HG03039 (cell line): ENCODE results near the gene SRRM5.
"Not testable (repeated sequence)": the region's sequence is repeated elsewhere in the genome, so short reads cannot be mapped to it uniquely, and the experiment has no call there.

Experiments
- ATAC-seq: cut with Tn5 transposase; IDR thresholded peaks from one replicate; pipeline ENCODE4 v1.9.1; 2021; ENCODE audit warnings: mild to moderate bottlenecking, moderate library complexity; ENCODE audit not compliant: unreplicated experiment

Gene SRRM5

DNA sequence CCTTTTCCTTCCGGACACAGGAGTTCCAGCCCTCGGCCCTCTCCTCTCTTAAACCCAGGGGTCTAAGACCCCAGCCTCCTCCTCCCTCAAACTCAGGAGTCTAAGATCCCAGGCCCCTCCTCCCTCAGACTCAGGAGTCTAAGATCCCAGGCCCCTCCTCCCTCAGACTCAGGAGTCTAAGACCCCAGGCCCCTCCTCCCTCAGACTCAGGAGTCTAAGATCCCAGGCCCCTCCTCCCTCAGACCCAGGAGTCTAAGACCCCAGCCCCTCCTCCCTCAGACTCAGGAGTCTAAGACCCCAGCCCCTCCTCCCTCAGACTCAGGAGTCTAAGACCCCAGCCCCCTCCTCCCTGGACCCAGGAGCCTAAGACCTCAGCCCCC is 23.7 kb downstream of the SRRM5 start:
- not testable (repeated sequence) for ATAC-seq

DNA sequence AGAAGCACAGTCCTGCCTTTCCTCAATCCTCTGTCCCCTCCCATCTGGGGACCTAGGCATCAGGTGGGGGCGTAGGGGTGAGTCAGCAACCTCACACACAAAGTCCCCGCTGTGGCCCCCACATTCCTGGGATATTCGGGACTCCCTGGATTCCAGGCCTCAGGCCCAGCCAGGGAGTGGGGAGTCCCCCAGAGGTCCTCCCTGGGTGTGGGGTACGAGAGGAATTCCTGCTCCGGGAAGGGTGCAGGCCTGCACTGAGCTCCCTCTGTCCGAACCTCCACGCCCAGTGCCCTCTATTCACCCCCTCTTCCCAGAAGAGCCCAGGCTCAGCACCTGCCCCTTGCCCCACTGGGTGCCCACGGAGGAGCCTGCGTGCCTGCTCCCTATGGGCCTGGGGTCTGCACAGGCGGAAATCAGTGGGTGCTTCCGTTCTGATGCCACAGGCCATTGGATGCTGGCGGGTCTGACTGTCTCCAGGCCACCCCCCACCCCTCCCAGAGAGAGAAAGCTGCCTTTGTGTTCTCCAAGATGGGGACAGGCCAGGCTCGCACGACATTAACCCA is 24.3 kb downstream of the SRRM5 start:
- ATAC-seq, result no peak

DNA sequence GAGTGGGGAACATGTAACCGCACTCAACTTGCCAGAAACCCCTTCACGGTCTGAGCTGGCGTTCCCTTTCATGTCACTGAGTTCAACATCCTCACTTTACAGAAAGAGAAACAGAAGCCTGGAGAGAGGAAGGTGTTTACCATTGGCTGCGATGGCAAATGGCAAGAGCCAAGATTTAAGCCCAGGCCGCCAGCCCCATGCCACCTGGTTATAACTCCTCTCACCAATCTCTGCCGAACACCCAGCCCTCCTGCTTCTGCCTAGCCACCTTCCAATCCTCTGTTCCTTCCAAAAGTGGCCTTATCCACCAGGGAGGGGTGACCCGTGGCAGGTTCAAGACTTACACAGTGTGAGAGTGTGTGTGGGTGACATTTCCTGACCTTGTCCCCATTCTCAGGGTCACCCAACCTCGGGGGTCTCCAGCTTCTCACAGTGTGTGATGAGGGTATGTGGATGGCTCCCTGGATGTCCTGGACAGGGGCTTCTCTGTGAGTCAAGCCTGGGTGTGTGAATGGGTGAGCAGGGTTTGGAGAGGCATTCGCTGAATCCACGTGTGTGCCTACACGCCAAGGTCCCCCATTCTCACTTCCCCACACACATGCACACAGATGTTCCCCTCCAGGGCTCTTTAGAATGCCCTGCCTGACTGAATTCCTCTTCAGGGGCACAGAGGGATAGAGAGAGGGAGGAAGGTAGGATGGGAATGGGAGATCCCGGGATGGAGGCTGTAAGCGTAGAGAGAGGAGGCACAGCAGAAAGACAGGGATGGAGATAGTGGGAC is 26.5 kb downstream of the SRRM5 start:
- no peak for ATAC-seq

DNA sequence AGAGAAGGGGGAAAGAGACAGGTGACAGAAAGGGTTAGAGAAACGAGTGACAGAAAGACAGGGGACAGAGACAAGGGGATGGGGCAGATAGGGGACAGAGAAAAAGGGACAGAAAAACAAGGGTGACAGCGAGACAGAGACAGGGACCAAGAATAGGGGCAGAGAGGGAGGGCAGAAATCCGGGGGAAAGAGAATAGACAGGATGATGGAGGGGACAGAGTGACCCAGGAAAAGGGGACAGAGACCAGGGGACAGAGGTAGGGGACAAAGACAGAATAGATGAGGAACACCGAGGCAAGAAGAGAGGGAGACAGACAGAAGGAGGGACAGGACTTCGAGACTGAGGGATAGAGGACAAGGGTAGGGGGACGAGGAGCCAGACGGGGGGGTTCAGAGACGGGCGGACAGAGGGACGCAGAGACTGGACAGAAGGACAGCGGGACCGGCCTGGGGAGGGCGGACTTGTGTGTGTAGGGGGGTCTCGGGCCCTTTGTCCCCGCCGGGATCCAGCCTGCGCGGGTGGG is 27.2 kb downstream of the SRRM5 start:
- no peak for ATAC-seq

DNA sequence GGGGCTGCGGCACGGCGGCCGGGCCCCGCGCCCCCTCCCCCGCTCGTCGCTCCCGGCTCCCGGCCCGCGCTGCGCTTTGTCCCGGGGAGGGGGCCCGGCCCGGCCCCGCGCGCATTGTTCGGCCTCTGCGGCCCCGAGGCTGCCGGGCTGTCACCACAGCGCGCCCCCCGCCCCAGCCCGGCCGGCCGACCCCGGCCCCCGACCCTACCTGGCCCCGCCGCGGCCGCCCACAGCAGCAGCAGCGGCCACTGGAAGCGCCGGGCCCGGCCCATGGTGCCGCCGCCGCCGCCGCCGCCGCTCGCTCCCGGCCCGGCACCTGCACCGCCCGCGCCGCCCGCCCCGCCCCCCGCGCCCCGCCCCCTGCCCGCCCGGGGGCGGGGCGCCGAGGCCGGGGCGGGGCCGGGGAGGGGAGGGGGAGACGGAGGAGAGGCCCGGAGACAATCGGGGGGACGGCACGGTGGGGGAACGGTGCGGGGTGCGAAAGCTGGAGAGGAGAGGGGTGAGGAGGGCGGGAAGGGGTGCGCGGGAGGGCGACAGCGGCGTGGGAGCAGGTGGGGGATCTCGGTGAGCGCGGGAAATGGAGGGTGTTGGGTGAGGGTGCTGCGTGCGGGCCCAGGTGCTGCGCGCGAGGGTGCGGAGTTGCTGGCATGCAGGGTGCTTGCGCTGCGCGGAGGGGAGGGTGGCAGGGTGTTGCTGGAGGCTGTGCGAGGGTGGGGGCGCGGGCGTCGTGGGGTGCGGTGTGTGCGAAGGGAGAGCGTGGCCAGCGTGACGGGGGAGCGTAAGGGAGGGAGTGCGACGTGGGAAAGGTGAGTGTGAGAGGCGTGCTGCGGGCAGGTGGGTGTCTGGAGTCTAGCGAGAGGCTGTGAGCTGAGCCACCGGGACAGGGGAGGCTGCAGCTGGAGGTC is 27.9 kb downstream of the SRRM5 start, which contains the start of gene CADM4:
Gene CADM4 (minus strand): TSS at position 332 of the 905 bp plus-strand sequence. CDS start 60 bp downstream, at position 272.
- ATAC-seq, result no peak

DNA sequence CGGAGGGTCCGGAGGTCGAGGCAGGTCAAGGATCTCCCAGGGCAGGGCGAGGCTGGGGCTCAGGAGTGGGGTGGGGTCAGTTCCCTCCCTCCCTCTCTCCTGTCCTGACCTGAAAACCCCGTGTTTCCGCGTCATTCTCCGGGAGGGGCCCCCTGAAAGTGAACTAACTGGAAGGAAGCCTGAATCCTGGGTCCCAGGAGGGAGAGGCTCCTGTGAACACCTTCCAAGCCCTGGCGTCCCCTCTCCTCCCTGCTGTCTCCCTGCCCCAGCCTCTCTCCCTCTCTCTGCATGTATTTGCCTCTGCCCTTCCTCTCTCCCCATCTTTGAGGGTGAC is 28.5 kb downstream of the SRRM5 start:
- no peak for ATAC-seq

DNA sequence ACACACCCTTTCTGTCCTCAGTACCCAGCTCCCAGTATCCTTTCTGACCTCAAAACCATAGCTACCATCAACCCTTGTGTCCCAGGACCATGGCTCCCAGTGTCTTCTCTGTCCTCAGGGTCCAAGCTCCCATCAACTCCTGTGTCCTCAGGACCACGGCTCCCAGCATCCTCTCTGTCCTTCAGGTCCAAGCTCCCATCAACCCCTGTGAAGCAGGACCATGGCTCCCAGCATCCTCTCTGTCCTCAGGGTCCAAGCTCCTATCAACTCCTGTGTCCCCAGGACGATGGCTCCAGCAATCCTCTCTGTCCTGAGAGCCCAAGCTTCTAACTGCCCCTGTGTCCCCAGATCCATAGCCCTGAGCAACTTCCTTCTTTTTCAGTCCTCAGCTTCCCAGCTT is 29.4 kb downstream of the SRRM5 start:
- ATAC-seq, result no peak

DNA sequence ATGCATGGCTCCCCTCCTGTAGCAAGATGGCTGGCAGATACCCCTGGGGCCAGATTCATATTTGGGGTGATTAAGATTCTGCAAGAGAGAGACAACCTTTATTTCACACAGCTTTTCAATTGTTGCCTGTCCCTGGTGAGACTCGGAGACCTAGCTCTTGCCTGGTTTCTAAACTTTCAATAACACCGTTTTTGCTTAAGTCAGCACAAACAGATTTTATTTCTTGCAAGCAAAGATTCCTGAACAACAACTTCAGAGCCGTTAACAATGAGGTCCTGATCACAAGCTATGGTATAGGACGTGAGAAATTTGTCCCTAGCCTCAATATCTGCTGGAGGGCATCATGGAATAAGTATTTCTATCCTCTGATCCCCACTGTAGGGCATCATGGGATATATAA is 30.6 kb downstream of the SRRM5 start:
- no peak for ATAC-seq

DNA sequence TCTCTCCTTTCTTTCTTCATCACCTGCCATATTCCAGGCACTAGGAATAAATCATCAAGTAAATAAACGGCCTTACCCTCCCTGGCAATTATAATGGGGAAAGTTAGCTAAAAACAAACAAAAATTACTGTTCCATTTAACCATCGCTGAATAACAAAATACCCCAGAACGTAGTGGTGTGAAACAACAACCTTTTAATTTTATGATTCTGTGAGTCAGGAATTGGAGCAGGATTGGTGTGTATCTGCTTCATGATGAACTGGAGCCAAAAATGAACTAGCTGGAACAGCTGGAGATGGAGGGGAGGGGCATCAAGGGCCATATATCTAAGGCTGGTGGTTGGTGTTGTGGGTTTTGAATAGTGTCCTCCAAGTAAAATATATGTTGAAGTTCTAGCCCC is 31.4 kb downstream of the SRRM5 start:
- no peak for ATAC-seq

DNA sequence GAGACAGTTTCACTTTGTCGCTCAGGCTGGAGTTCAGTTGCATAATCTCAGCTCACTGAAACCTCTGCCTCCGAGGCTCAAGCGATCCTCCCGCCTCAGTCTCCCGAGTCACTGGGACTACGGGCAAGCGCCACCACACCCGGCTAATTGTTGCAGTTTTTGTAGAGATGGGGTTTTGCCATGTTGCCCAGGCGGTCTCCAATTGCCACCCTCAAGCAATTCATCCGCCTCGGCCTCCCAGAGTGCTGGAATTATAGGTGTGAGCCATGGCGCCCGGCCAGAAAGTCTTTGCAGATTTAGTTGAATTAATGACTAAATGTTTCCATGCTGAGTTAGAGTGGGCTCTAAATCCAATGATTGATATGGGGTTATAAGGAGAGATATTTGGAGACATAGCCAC is 32.3 kb downstream of the SRRM5 start:
- no peak for ATAC-seq

DNA sequence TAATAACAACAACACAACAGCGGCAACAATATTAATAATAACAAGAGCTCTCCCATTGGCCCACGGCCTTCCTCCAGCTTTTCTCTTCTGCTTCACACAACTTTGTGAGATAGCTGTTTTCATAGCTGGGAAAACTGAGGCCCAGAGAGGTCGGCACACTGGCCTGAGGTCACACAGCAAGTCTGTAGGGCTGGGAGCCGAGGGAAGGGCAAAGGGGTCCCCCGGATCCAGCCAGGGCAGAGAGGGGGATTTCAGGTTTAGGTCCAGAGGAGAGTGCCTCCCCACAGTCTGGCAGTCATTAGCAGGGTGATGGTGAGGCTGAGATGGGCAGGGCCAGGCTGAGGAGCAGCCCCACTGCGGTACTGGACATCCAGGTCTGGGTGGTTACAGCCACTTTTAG is 36.7 kb downstream of the SRRM5 start:
- ATAC-seq, result no peak

DNA sequence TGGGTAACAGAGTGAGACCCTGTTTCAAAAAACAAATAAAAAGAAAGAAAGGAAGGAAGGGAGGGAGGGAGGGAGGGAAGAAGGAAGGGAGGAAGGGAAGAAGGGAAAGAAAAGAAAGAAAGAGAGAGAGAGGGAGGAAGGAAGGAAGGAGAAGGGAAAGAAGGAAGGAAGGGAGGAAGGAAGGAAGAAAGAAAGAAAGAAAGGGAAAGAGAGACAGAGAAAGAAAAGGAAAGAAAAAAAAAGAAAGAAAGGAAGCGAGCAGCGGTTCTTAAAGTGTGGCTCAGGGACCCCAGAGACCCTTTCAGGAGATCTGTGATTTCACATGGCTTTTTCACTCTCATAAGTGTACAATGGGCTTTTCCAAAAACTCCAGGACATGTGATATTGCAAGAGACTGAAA is 37.6 kb downstream of the SRRM5 start:
- no peak for ATAC-seq

DNA sequence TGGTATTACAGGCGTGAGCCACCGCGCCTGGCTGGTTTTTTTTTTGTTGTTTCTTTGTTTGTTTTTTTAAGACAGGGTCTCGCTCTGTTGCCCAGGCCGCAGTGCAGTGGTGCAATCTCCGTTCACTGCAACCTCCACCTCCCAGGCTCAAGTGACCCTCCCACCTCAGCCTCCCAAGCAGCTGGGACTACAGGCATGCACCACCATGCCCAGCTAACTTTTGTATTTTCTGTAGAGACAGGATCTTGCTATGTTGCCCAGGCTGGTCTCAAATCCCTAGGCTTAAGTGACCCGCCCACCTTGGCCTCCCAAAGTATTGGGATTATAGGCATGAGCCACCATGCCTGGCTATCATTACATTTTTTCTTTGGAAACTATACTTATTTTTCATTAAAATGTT is 38.4 kb downstream of the SRRM5 start:
- not testable (repeated sequence) for ATAC-seq

DNA sequence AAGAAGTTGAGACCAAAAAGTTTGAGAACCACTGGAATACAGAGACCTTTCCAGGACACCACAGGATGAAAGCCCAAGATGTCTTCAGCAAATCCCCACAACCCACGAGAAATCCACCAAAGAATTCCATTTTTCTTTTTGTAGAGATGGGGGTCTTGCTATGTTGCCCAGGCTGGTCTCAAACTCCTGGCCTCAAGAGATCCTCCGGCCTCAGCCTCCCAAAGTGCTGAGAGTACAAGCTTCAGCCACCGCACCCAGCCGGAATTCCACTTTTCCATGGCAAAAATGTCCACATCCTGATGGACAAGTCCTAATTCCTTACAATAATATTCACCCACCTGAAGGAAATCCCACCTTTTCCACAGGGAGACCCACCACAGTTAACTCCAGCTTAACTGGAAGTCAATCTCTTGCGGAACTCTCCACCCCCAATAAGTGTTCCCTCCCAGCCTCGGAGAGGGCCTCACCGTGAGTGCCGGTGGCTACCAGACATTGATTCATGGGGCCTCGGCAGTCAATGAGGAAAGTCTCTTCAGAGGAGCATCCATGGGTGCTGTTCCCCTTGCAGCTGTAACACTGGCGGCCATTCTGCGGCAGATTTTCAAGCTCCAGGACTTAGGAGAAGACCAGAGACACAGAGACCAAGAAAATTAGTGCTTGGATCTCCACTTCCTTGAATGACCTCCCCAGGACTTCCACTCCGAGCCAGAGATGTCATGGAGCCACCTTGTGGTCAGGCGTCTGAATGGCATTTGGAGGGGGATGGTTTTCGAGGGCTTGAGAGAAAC is 40.1 kb downstream of the SRRM5 start:
- no peak for ATAC-seq

DNA sequence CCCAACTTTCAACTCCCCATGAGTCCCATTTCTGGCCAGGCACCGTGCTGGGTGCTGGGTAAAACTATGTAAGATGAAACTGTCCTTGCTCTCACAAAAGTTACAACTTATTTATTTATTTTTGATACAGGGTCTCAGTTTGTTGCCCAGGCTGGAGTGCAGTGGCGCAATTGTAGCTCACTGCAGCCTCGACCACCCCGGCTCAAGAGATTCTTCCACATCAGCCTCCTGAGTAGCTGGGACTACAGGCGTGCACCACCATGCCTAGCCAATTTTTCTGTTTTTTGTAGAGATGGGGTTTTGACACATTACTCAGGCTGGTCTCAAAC is 40.6 kb downstream of the SRRM5 start:
- no peak for ATAC-seq

DNA sequence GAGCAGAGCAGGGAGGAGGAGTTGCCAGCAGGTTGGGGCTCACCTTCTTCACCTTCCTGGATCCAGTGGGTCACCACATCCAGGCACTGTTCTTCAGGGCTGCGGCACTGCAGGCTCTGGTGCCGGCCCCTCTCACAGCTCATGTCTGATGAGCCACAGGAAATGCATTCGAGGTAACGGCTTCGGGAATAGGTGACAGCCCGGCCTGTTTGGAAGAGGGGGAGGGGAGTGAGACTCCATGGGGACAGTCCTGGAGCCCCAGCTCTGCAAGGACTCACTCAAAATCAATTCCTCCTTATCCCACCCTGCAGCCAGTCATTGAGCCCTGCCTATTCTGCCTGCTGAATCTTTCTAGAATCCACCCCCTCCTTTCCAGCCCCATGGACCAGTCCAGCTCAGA is 44.5 kb downstream of the SRRM5 start:
- no peak for ATAC-seq

DNA sequence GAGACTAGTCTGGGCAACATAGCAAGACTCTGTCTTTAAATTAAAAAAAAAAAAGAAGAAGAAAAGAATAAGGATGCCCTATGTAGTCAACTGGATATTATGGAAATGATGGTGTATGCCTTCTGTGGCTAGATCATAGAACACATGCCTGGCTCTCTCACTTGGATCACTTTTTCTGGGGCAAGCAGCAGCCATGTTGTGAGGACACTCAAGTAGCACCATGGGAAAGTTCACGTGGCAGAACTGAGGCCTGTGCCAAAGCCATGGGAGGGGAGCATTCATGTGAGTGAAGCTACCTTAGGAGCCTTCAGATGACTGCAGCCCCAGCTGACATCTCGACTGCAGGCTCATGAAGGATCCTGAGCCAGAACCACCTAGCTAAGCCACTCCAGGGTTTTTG is 46.1 kb downstream of the SRRM5 start:
- ATAC-seq, result no peak

DNA sequence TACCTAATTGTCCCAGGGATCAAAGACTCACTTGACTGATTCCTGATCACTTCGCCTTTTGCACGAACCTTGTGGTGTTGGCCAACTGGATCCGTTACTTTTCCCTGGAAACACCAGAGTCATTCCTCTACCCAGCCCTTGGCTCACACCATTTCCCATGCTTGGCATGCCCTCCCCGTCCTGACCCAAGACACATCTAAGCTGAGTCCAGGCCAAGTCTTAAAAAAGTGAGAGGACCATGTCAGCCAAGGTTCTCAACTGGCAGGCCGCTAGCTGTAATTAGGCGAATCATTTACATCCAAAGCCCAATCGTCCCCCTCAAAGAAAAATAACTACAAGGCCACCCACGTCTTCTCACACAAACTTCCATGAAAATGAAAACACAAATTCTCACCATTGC is 46.6 kb downstream of the SRRM5 start:
- ATAC-seq, result no peak

DNA sequence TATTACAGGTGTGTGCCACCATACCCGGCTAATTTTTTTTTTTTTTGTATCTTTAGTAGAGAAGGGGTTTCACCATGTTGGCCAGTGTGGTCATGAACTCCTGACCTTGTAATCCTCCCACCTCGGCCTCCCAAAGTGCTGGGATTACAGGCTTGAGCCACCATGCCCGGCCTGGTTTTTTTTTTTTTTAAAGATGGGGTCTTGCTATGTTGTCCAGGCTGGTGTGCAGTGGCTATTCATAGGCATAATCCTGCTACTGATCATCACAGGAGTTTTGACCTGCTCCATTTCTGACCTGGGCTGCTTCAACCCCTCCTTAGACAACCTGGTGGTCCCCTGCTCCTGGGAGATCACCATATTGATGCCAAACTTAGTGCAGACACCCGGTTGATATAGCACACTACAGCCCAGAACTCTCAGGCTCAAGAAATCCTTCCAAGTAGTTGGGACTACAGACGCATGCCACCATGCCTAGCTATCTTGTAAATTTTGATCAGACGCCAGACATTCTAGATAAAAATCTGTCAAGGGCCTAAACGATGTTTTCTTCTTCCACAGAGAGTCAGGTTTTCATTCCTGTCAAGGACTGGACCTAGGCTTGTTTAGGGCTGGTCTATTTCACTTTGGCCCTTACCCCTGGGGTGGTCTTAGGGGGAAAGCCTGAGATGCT is 48.5 kb downstream of the SRRM5 start:
- ATAC-seq, result no peak

DNA sequence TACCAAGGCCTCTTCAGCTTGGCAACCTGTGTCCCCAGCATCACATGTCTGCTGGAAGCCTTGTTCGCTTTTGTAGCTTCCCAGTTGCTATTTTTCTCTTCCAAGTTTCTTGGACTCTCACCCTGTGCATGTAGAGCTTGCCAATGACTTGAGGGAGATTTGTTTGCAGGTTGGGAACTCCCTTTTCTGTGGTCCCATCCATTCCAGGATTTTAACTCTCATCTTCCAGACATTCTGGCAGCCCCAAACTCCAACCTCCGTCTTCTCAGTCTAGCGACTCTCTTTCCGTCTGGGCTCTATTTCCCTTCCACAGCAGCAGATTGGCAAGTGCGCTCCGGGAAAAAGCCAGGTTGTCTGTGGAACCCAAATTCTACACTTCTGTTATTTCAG is 49.1 kb downstream of the SRRM5 start:
- ATAC-seq, result no peak

DNA sequence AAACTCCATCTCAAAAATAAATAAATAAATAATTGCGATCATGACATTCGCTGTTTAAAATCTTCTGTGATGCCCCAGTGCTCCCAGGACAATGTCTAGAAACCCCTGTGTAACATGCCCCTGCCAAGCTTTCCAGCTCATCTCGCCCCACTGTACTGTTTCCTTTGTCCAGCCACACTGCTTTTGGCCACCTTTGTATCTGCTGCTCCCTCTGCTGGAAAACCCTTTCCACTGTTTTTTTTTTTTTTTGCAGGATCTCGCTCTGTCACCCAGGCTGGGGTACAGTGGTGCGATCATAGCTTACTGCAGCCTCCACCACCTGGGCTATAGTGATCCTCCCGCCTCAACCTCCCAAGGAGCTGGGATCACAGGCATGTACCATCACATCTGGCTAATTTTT is 50.6 kb downstream of the SRRM5 start:
- no peak for ATAC-seq
